ENCODE measurements around the gene WNT8B. TPM values are rescaled to one million over a fixed set of nuclear protein-coding genes. Genes with fewer than 3 reads are reported as not detected.

WNT8B gene
- total and polyA plus RNA-seq, 4 donors = not detected

- intact Hi-C loops (cut with DNase I) = no loop called here
Measured at GRCh38 chr10:100507357-100507732, 44.5 kb downstream of the WNT8B start.

GRCh38 chr10:100508266-100508665, 45.5 kb downstream of the WNT8B start:
- 67 to 80% methylated on average over 1 of the region's 1 CpG for WGBS, 2 donors
- intact Hi-C loops (cut with DNase I) = no loop called here
- H3K36me3 ChIP-seq (ENCODE audit: control insufficient read depth in 1 of 2, insufficient read depth in 2 of 2, low read length in 1 of 2) = peaks cover 0 to 5% of the 10 kb centered on the region in 2 donors

More at GRCh38 chr10:100507357-100507732, 44.5 kb downstream of the WNT8B start:
- ATAC-seq (ENCODE audit: low FRiP score) = no peak
- peaks cover 0 to 5% of the 10 kb centered on the region in 2 donors for H3K36me3 ChIP-seq (ENCODE audit: control insufficient read depth in 1 of 2, insufficient read depth in 2 of 2, low read length in 1 of 2)
- no peaks in the 10 kb centered on the region for H3K27me3 ChIP-seq (ENCODE audit: control insufficient read depth in 1 of 2, insufficient read depth in 2 of 2, low read length in 1 of 2)
- H3K27ac ChIP-seq (ENCODE audit: low read depth in 1 of 2, low read length in 2 of 2) = no peak overlapping the region
- no peak for DNase-seq
- H3K9me3 ChIP-seq (ENCODE audit: control insufficient read depth, low read length) = no peaks in the 10 kb centered on the region
- no peaks in the 10 kb centered on the region for H3K4me1 ChIP-seq (ENCODE audit: control insufficient read depth in 1 of 2, insufficient read depth in 2 of 2, low read length in 2 of 2)
- 89 to 98% methylated on average over 5 of the region's 5 CpGs for WGBS, 2 donors
- H3K4me3 ChIP-seq (ENCODE audit: low read length in 2 of 2) = no peak overlapping the region

GRCh38 chr10:100508691-100509150, 45.9 kb downstream of the WNT8B start:
- Histone ChIP-seq H3K4me1 (ENCODE audit: control insufficient read depth in 1 of 2, insufficient read depth in 2 of 2, low read length in 2 of 2) (no peaks in the 10 kb centered on the region), H3K9me3 (ENCODE audit: control insufficient read depth, low read length) (no peaks in the 10 kb centered on the region), H3K4me3 (ENCODE audit: low read length in 2 of 2) (no peak overlapping the region), H3K27ac (ENCODE audit: low read depth in 1 of 2, low read length in 2 of 2) (no peak overlapping the region), H3K27me3 (ENCODE audit: control insufficient read depth in 1 of 2, insufficient read depth in 2 of 2, low read length in 1 of 2) (no peaks in the 10 kb centered on the region), H3K36me3 (ENCODE audit: control insufficient read depth in 1 of 2, insufficient read depth in 2 of 2, low read length in 1 of 2) (peaks cover 0 to 5% of the 10 kb centered on the region in 2 donors)
- ATAC-seq (ENCODE audit: low FRiP score) = no peak
- no peak for DNase-seq
- intact Hi-C loops (cut with DNase I) = no loop called here
- 56 to 59% methylated on average over 3 of the region's 3 CpGs for WGBS, 2 donors

More at GRCh38 chr10:100508266-100508665, 45.5 kb downstream of the WNT8B start:
- DNase-seq (no peak), ATAC-seq (ENCODE audit: low FRiP score) (no peak)
- H3K27ac ChIP-seq (ENCODE audit: low read depth in 1 of 2, low read length in 2 of 2) = no peak overlapping the region
- H3K4me1 ChIP-seq (ENCODE audit: control insufficient read depth in 1 of 2, insufficient read depth in 2 of 2, low read length in 2 of 2) = no peaks in the 10 kb centered on the region
- H3K9me3 ChIP-seq (ENCODE audit: control insufficient read depth, low read length) = no peaks in the 10 kb centered on the region
- H3K27me3 ChIP-seq (ENCODE audit: control insufficient read depth in 1 of 2, insufficient read depth in 2 of 2, low read length in 1 of 2) = no peaks in the 10 kb centered on the region
- no peak overlapping the region for H3K4me3 ChIP-seq (ENCODE audit: low read length in 2 of 2)

- no peak overlapping the region for H3K4me3 ChIP-seq (ENCODE audit: low read length in 2 of 2)
- no peaks in the 10 kb centered on the region for H3K4me1 ChIP-seq (ENCODE audit: control insufficient read depth in 1 of 2, insufficient read depth in 2 of 2, low read length in 2 of 2)
Measured at GRCh38 chr10:100509241-100509840, 46.5 kb downstream of the WNT8B start.

GRCh38 chr10:100510533-100511308, 47.9 kb downstream of the WNT8B start:
- peaks cover 0 to 5% of the 10 kb centered on the region in 2 donors for H3K36me3 ChIP-seq (ENCODE audit: control insufficient read depth in 1 of 2, insufficient read depth in 2 of 2, low read length in 1 of 2)
- no peak for ATAC-seq (ENCODE audit: low FRiP score)
- H3K27me3 ChIP-seq (ENCODE audit: control insufficient read depth in 1 of 2, insufficient read depth in 2 of 2, low read length in 1 of 2) = no peaks in the 10 kb centered on the region
- H3K27ac ChIP-seq (ENCODE audit: low read depth in 1 of 2, low read length in 2 of 2) = no peak overlapping the region
- intact Hi-C loops (cut with DNase I) = loop anchor here in 1 of 2 donors (10.0 kb wide), 1 partner anchor 76 kb away; no protein-coding TSS in a partner anchor
- no peak for DNase-seq
- no peak overlapping the region for H3K4me3 ChIP-seq (ENCODE audit: low read length in 2 of 2)
- no peaks in the 10 kb centered on the region for H3K4me1 ChIP-seq (ENCODE audit: control insufficient read depth in 1 of 2, insufficient read depth in 2 of 2, low read length in 2 of 2)
- H3K9me3 ChIP-seq (ENCODE audit: control insufficient read depth, low read length) = no peaks in the 10 kb centered on the region
- 91% methylated on average over 7 of the region's 7 CpGs for WGBS, 2 donors

More at GRCh38 chr10:100509241-100509840, 46.5 kb downstream of the WNT8B start:
- Histone ChIP-seq H3K9me3 (ENCODE audit: control insufficient read depth, low read length) (no peaks in the 10 kb centered on the region), H3K36me3 (ENCODE audit: control insufficient read depth in 1 of 2, insufficient read depth in 2 of 2, low read length in 1 of 2) (peaks cover 0 to 5% of the 10 kb centered on the region in 2 donors), H3K27ac (ENCODE audit: low read depth in 1 of 2, low read length in 2 of 2) (no peak overlapping the region), H3K27me3 (ENCODE audit: control insufficient read depth in 1 of 2, insufficient read depth in 2 of 2, low read length in 1 of 2) (no peaks in the 10 kb centered on the region)
- intact Hi-C loops (cut with DNase I) = no loop called here
- ATAC-seq (ENCODE audit: low FRiP score) (no peak), DNase-seq (peak in 1 of 2 donors; percentile 28)
- WGBS, 2 donors = 73 to 76% methylated on average over 8 of the region's 8 CpGs

GRCh38 chr10:100515612-100516011, 52.8 kb downstream of the WNT8B start:
- ATAC-seq (ENCODE audit: low FRiP score) (no peak), DNase-seq (no peak)
- Histone ChIP-seq H3K27me3 (ENCODE audit: control insufficient read depth in 1 of 2, insufficient read depth in 2 of 2, low read length in 1 of 2) (no peaks in the 10 kb centered on the region), H3K4me3 (ENCODE audit: low read length in 2 of 2) (no peak overlapping the region), H3K4me1 (ENCODE audit: control insufficient read depth in 1 of 2, insufficient read depth in 2 of 2, low read length in 2 of 2) (no peaks in the 10 kb centered on the region), H3K9me3 (ENCODE audit: control insufficient read depth, low read length) (no peaks in the 10 kb centered on the region), H3K36me3 (ENCODE audit: control insufficient read depth in 1 of 2, insufficient read depth in 2 of 2, low read length in 1 of 2) (no peaks in the 10 kb centered on the region), H3K27ac (ENCODE audit: low read depth in 1 of 2, low read length in 2 of 2) (no peak overlapping the region)
- intact Hi-C loops (cut with DNase I) = loop anchor here (2.0 to 10.0 kb wide), 2 partner anchors 81 to 177 kb away; no protein-coding TSS in a partner anchor
- 88 to 89% methylated on average over 3 of the region's 3 CpGs for WGBS, 2 donors

GRCh38 chr10:100516847-100517246, 54.0 kb downstream of the WNT8B start:
- no peak for DNase-seq
- no peak for ATAC-seq (ENCODE audit: low FRiP score)
- Histone ChIP-seq H3K36me3 (ENCODE audit: control insufficient read depth in 1 of 2, insufficient read depth in 2 of 2, low read length in 1 of 2) (no peaks in the 10 kb centered on the region), H3K4me3 (ENCODE audit: low read length in 2 of 2) (no peak overlapping the region), H3K4me1 (ENCODE audit: control insufficient read depth in 1 of 2, insufficient read depth in 2 of 2, low read length in 2 of 2) (no peaks in the 10 kb centered on the region), H3K27me3 (ENCODE audit: control insufficient read depth in 1 of 2, insufficient read depth in 2 of 2, low read length in 1 of 2) (no peaks in the 10 kb centered on the region), H3K27ac (ENCODE audit: low read depth in 1 of 2, low read length in 2 of 2) (no peak overlapping the region), H3K9me3 (ENCODE audit: control insufficient read depth, low read length) (no peaks in the 10 kb centered on the region)
- 90 to 96% methylated on average over 2 of the region's 2 CpGs for WGBS, 2 donors
- intact Hi-C loops (cut with DNase I) = loop anchor here (2.0 to 10.0 kb wide), 2 partner anchors 82 to 178 kb away; no protein-coding TSS in a partner anchor

- Histone ChIP-seq H3K36me3 (ENCODE audit: control insufficient read depth in 1 of 2, insufficient read depth in 2 of 2, low read length in 1 of 2) (peaks cover 0 to 1% of the 10 kb centered on the region in 2 donors), H3K27ac (ENCODE audit: low read depth in 1 of 2, low read length in 2 of 2) (no peak overlapping the region), H3K9me3 (ENCODE audit: control insufficient read depth, low read length) (no peaks in the 10 kb centered on the region), H3K4me1 (ENCODE audit: control insufficient read depth in 1 of 2, insufficient read depth in 2 of 2, low read length in 2 of 2) (no peaks in the 10 kb centered on the region), H3K4me3 (ENCODE audit: low read length in 2 of 2) (peak overlapping the region; percentile 12 to 34), H3K27me3 (ENCODE audit: control insufficient read depth in 1 of 2, insufficient read depth in 2 of 2, low read length in 1 of 2) (no peaks in the 10 kb centered on the region)
- DNase-seq (peak; percentile 66 to 67), ATAC-seq (ENCODE audit: low FRiP score) (peak; percentile 87)
- intact Hi-C loops (cut with DNase I) = loop anchor here in 1 of 2 donors (10.0 kb wide), 1 partner anchor 84 kb away; no protein-coding TSS in a partner anchor
- WGBS, 2 donors = 4 to 6% methylated on average over 7 of the region's 7 CpGs
Measured at GRCh38 chr10:100518761-100519241, 56.0 kb downstream of the WNT8B start.

Measured in aorta (tissue), 5 donors.